ENCODE data around the gene TPSD1.

DNA sequence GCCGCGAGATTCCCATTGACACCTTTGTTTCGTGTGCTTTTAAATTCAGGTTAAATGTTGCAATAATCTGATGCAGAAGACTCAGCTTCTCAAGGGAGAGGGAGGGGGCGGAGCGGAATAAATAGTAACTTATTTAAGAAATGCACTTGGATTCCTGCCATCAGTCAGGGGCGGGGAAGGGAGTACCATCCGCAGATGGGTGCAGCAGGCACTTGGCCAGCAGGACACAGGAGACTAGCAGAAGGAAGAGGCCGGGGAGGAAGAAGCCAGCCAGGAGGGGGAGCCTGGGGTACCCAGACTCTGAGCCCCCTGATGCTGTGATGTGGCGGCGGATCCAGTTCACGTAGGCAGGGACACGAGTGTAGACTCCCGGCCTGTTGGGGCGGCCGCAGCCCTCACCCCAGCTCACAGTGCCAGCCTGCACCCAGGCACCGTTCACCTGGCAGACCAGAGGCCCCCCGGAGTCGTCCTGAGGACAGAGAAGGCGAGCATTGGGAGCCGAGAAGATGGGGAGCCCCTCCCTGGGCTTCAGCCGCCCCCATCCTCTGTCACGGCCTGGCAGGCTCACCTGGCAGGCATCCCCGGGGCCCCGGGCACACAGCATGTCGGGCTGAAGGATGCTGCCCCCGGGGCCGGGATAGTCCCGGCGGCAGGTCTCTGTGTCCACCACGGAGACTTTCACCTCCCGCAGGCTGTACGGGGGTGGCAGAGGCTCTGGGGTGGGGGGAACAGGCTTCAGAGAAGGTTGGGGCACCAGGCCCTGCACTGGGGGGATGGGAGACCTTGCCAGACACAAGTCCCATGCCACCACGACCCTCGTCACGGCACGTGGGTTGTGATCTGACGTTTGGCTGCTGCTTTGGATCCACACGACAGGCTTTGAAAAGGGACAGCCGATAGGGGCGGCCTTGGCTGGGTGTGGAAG lies 34.0 kb upstream of the TPSD1 start:
- TF ChIP-seq CTCF (IDR thresholded peaks at IDR 0.05) (no peak), NFIC (IDR thresholded peaks at IDR 0.05; ENCODE audit: borderline replicate concordance) (no peak), ELF1 (IDR thresholded peaks at IDR 0.05) (no peak)
